Measurements from ENCODE around the gene GABRB3. TPM values are rescaled to one million over a fixed set of nuclear protein-coding genes. Genes with fewer than 3 reads are reported as not detected.

The GABRB3 gene
- total RNA-seq, 1 donor from 2014 or later, result 47.9 TPM

GRCh38 chr15:26771578-26772153, 1.2 kb downstream of the GABRB3 start:
- H2AFZ ChIP-seq (ENCODE audit: low read depth, low read length), result no peak overlapping the region
- peak; percentile 2 for DNase-seq (ENCODE audit: low read depth)
- Mint-ChIP-seq H3K4me3 (ENCODE audit: unreplicated experiment) (peak overlapping the region; percentile 89), H3K36me3 (ENCODE audit: low read depth, unreplicated experiment) (peaks cover 3% of the 10 kb centered on the region), H3K4me1 (ENCODE audit: low read depth, unreplicated experiment) (peaks cover 18% of the 10 kb centered on the region), H3K9me3 (ENCODE audit: unreplicated experiment) (no peaks in the 10 kb centered on the region), H3K27ac (ENCODE audit: unreplicated experiment) (no peak overlapping the region), H3K27me3 (ENCODE audit: low read depth, unreplicated experiment) (peaks cover 20% of the 10 kb centered on the region)
- no peaks in the 10 kb centered on the region for H3K79me2 ChIP-seq (ENCODE audit: insufficient read depth, low read length)
- no peaks in the 10 kb centered on the region for H3K9me3 ChIP-seq (ENCODE audit: insufficient read depth, low read depth, low read length)
- TF ChIP-seq EZH2 (IDR thresholded peaks at IDR 0.05; ENCODE audit: insufficient read depth, low read length) (no peak), CTCF (IDR thresholded peaks at IDR 0.05; ENCODE audit: insufficient read depth, low read depth, low read length) (no peak)
- no peak overlapping the region for H3K27ac ChIP-seq (ENCODE audit: low read depth, low read length)
- no peak overlapping the region for H3K9ac ChIP-seq (ENCODE audit: low read length)
- peak overlapping the region; percentile 78 for H3K4me2 ChIP-seq (ENCODE audit: low read length)
- no peak for FAIRE-seq
- H3K4me3 ChIP-seq (ENCODE audit: insufficient read depth, low read depth, low read length), result peak overlapping the region; percentile 23
- H3K4me1 ChIP-seq (ENCODE audit: insufficient read depth, low read length), result no peaks in the 10 kb centered on the region
- H4K20me1 ChIP-seq (ENCODE audit: insufficient read depth, low read length), result no peaks in the 10 kb centered on the region
- peaks cover 13% of the 10 kb centered on the region for H3K27me3 ChIP-seq (ENCODE audit: insufficient read depth, low read length)
- H3K36me3 ChIP-seq (ENCODE audit: insufficient read depth, low read length), result no peaks in the 10 kb centered on the region

- Histone ChIP-seq H3K36me3 (ENCODE audit: insufficient read depth, low read length) (no peaks in the 10 kb centered on the region), H3K4me2 (ENCODE audit: low read length) (peak overlapping the region; percentile 78), H2AFZ (ENCODE audit: low read depth, low read length) (no peak overlapping the region), H3K9ac (ENCODE audit: low read length) (no peak overlapping the region), H3K4me3 (ENCODE audit: insufficient read depth, low read depth, low read length) (no peak overlapping the region), H3K27ac (ENCODE audit: low read depth, low read length) (no peak overlapping the region), H3K9me3 (ENCODE audit: insufficient read depth, low read depth, low read length) (no peaks in the 10 kb centered on the region), H3K27me3 (ENCODE audit: insufficient read depth, low read length) (peaks cover 13% of the 10 kb centered on the region), H4K20me1 (ENCODE audit: insufficient read depth, low read length) (no peaks in the 10 kb centered on the region), H3K79me2 (ENCODE audit: insufficient read depth, low read length) (no peaks in the 10 kb centered on the region), H3K4me1 (ENCODE audit: insufficient read depth, low read length) (no peaks in the 10 kb centered on the region)
- Mint-ChIP-seq H3K27me3 (ENCODE audit: low read depth, unreplicated experiment) (peaks cover 18% of the 10 kb centered on the region), H3K27ac (ENCODE audit: unreplicated experiment) (no peak overlapping the region), H3K4me1 (ENCODE audit: low read depth, unreplicated experiment) (peaks cover 20% of the 10 kb centered on the region), H3K4me3 (ENCODE audit: unreplicated experiment) (peak overlapping the region; percentile 89), H3K9me3 (ENCODE audit: unreplicated experiment) (no peaks in the 10 kb centered on the region), H3K36me3 (ENCODE audit: low read depth, unreplicated experiment) (peaks cover 3% of the 10 kb centered on the region)
- DNase-seq (ENCODE audit: low read depth) (no peak), FAIRE-seq (no peak)
- no peak for TF ChIP-seq EZH2 (IDR thresholded peaks at IDR 0.05; ENCODE audit: insufficient read depth, low read length)
- TF ChIP-seq CTCF (IDR thresholded peaks at IDR 0.05; ENCODE audit: insufficient read depth, low read depth, low read length), result no peak
Observed at GRCh38 chr15:26771168-26771567, 1.7 kb downstream of the GABRB3 start.

- H3K36me3 Mint-ChIP-seq (ENCODE audit: low read depth, unreplicated experiment), result peaks cover 5% of the 10 kb centered on the region
- H3K27me3 ChIP-seq (ENCODE audit: insufficient read depth, low read length), result peaks cover 10% of the 10 kb centered on the region
- DNase-seq (ENCODE audit: low read depth) (no peak), FAIRE-seq (no peak)
- peaks cover 17% of the 10 kb centered on the region for H3K4me1 Mint-ChIP-seq (ENCODE audit: low read depth, unreplicated experiment)
- peak overlapping the region; percentile 66 for H3K4me3 Mint-ChIP-seq (ENCODE audit: unreplicated experiment)
- H4K20me1 ChIP-seq (ENCODE audit: insufficient read depth, low read length), result no peaks in the 10 kb centered on the region
- H3K4me2 ChIP-seq (ENCODE audit: low read length), result no peak overlapping the region
- no peaks in the 10 kb centered on the region for H3K79me2 ChIP-seq (ENCODE audit: insufficient read depth, low read length)
- peak overlapping the region; percentile 60 for H3K27ac Mint-ChIP-seq (ENCODE audit: unreplicated experiment)
- H3K9ac ChIP-seq (ENCODE audit: low read length), result no peak overlapping the region
- H3K27ac ChIP-seq (ENCODE audit: low read depth, low read length), result no peak overlapping the region
- H3K4me1 ChIP-seq (ENCODE audit: insufficient read depth, low read length), result no peaks in the 10 kb centered on the region
- TF ChIP-seq EZH2 (IDR thresholded peaks at IDR 0.05; ENCODE audit: insufficient read depth, low read length) (no peak), CTCF (IDR thresholded peaks at IDR 0.05; ENCODE audit: insufficient read depth, low read depth, low read length) (no peak)
- H3K4me3 ChIP-seq (ENCODE audit: insufficient read depth, low read depth, low read length), result no peak overlapping the region
- peaks cover 3% of the 10 kb centered on the region for H3K27me3 Mint-ChIP-seq (ENCODE audit: low read depth, unreplicated experiment)
- no peak overlapping the region for H2AFZ ChIP-seq (ENCODE audit: low read depth, low read length)
- H3K9me3 ChIP-seq (ENCODE audit: insufficient read depth, low read depth, low read length), result no peaks in the 10 kb centered on the region
- H3K9me3 Mint-ChIP-seq (ENCODE audit: unreplicated experiment), result no peaks in the 10 kb centered on the region
- H3K36me3 ChIP-seq (ENCODE audit: insufficient read depth, low read length), result no peaks in the 10 kb centered on the region
Observed at GRCh38 chr15:26767169-26767670, 5.6 kb downstream of the GABRB3 start.

Data from astrocyte (in vitro differentiated cells and primary cell).